IMR-90 (cell line): ENCODE results near the gene NDC80. TPM values are rescaled to one million over a fixed set of nuclear protein-coding genes. Genes with fewer than 3 reads are reported as not detected.

Experiments used
- ATAC-seq: fragments of 200-7000 bp; cut with Tn5 transposase; 2 replicates; pipeline ENCODE4 v1.9.1; 2020; ENCODE audit warnings: low read depth, mild to moderate bottlenecking, moderate library complexity
- BruUV-seq: library from RNA; stranded (reverse); fragments of 400-500 nt; replicated peaks from 2 replicates; lab custom pipeline; 2021; lab: Mats Ljungman, UMichigan
- CTCF ChIA-PET: fragments of 300-600 bp; formaldehyde crosslinking; extraction: SDS; loops from one replicate; lab custom pipeline; 2021; ENCODE audit warnings: antibody characterized with exemption; lab: Yijun Ruan, JAX
- POLR2A ChIA-PET: fragments of 300-600 bp; sonication (Branson Sonifier 250); formaldehyde crosslinking; loops from one replicate; lab custom pipeline; 2022; ENCODE audit warnings: antibody characterized with exemption; ENCODE audit not compliant: unreplicated experiment; lab: Charles Lee
- DNase-seq: peaks from one replicate; pipeline ENCODE4 v3.0.0; 2013
- H2AFZ ChIP-seq: replicated peaks from 2 replicates; pipeline ENCODE3; 2013; ENCODE audit warnings: low read length, mild to moderate bottlenecking; ENCODE audit not compliant: poor library complexity
- H2AK5ac ChIP-seq: 2 replicates; pipeline ENCODE4 v1.6.1; 2013; ENCODE audit warnings: low read depth, low read length, inconsistent platforms
- H2AK9ac ChIP-seq: replicated peaks from 2 replicates; pipeline ENCODE3; 2013; ENCODE audit warnings: mild to moderate bottlenecking, low read depth, low read length, moderate library complexity; ENCODE audit not compliant: poor library complexity
- H2BK120ac ChIP-seq: 2 replicates; pipeline ENCODE4 v1.6.1; 2013; ENCODE audit warnings: low read depth, low read length, inconsistent platforms
- H2BK15ac ChIP-seq: 3 replicates; pipeline ENCODE4 v1.6.1; 2013; ENCODE audit warnings: low read depth, low read length, inconsistent platforms
- H2BK20ac ChIP-seq: 2 replicates; pipeline ENCODE4 v1.6.1; 2013; ENCODE audit warnings: low read depth, mild to moderate bottlenecking, inconsistent platforms, low read length, moderate library complexity
- H2BK5ac ChIP-seq: 2 replicates; pipeline ENCODE4 v1.6.1; 2013; ENCODE audit warnings: mild to moderate bottlenecking, low read depth, low read length, inconsistent platforms; ENCODE audit not compliant: poor library complexity, severe bottlenecking
- H3K14ac ChIP-seq: replicated peaks from 2 replicates; pipeline ENCODE4 v1.6.1; 2013; ENCODE audit warnings: low read depth, low read length, inconsistent platforms
- H3K18ac ChIP-seq: 2 replicates; pipeline ENCODE4 v1.6.1; 2013; ENCODE audit warnings: low read depth, low read length, control low read depth
- H3K23ac ChIP-seq: 2 replicates; pipeline ENCODE4 v1.6.1; 2013; ENCODE audit warnings: low read depth, low read length, inconsistent platforms
- H3K27ac ChIP-seq: 2 replicates; pipeline ENCODE4 v1.5.1; 2013; ENCODE audit warnings: mild to moderate bottlenecking, control low read depth, low read length; ENCODE audit not compliant: insufficient read depth
- H3K27me3 ChIP-seq: 2 replicates; pipeline ENCODE4 v1.6.1; 2013; ENCODE audit warnings: low read length; ENCODE audit not compliant: control insufficient read depth, insufficient read depth
- H3K36me3 ChIP-seq: 2 replicates; pipeline ENCODE4 v1.6.1; 2013; ENCODE audit warnings: low read length, mixed read lengths; ENCODE audit not compliant: control insufficient read depth, insufficient read depth
- H3K4ac ChIP-seq: 2 replicates; pipeline ENCODE4 v1.6.1; 2013; ENCODE audit warnings: low read depth, low read length, inconsistent platforms
- H3K4me1 ChIP-seq: 2 replicates; pipeline ENCODE4 v1.6.1; 2013; ENCODE audit warnings: low read length, mixed read lengths; ENCODE audit not compliant: control insufficient read depth, insufficient read depth
- H3K4me2 ChIP-seq: 2 replicates; pipeline ENCODE4 v1.6.1; 2013; ENCODE audit warnings: low read depth, mild to moderate bottlenecking, control low read depth, low read length, moderate library complexity
- H3K4me3 ChIP-seq: 2 replicates; pipeline ENCODE4 v1.5.1; 2013; ENCODE audit warnings: low read depth, mild to moderate bottlenecking, control low read depth, low read length, moderate library complexity; ENCODE audit not compliant: insufficient read depth
- H3K56ac ChIP-seq: 2 replicates; pipeline ENCODE4 v1.6.1; 2013; ENCODE audit warnings: low read length, inconsistent platforms; ENCODE audit not compliant: insufficient read depth; ENCODE audit errors: extremely low read depth
- H3K79me1 ChIP-seq, 2 experiments: 2 replicates each; pipeline ENCODE4 v1.6.1; 2013; ENCODE audit warnings: low read length in 2 of 2, inconsistent platforms in 1 of 2, low read depth in 1 of 2
- H3K9ac ChIP-seq: 2 replicates; pipeline ENCODE4 v1.6.1; 2013; ENCODE audit warnings: low read depth, low read length, control low read depth
- H3K9me1 ChIP-seq: 2 replicates; pipeline ENCODE4 v1.6.1; 2013; ENCODE audit warnings: low read length, inconsistent platforms; ENCODE audit not compliant: insufficient read depth
- H3K9me3 ChIP-seq: 2 replicates; pipeline ENCODE4 v1.6.1; 2013; ENCODE audit warnings: low read length; ENCODE audit not compliant: control insufficient read depth, insufficient read depth
- H4K20me1 ChIP-seq: 2 replicates; pipeline ENCODE4 v1.6.1; 2013; ENCODE audit warnings: low read length, inconsistent platforms; ENCODE audit not compliant: insufficient read depth
- H4K5ac ChIP-seq: 2 replicates; pipeline ENCODE4 v1.6.1; 2013; ENCODE audit warnings: mild to moderate bottlenecking, low read depth, low read length, control low read depth
- H4K8ac ChIP-seq, 2 experiments: 2 replicates each; pipeline ENCODE4 v1.6.1; 2013; ENCODE audit warnings: low read depth in 2 of 2, low read length in 2 of 2, control low read depth in 1 of 2, inconsistent platforms in 1 of 2
- H4K91ac ChIP-seq: 2 replicates; pipeline ENCODE4 v1.6.1; 2013; ENCODE audit warnings: low read depth, low read length, inconsistent platforms; ENCODE audit not compliant: insufficient read depth
- BHLHE40 ChIP-seq: fragments of 150-350 bp; IDR thresholded peaks from 2 replicates; pipeline ENCODE4 v1.6.1; 2016; ENCODE audit warnings: mild to moderate bottlenecking, low read depth, low read length
- CEBPB ChIP-seq: IDR thresholded peaks from 2 replicates; pipeline ENCODE4 v1.6.1; 2012; ENCODE audit warnings: low read depth, low read length, improper control_type of control experiment
- CHD1 ChIP-seq: IDR thresholded peaks from 2 replicates; pipeline ENCODE4 v1.6.1; 2012; ENCODE audit warnings: low read depth, low read length, improper control_type of control experiment
- FOS ChIP-seq: fragments of 150-350 bp; IDR thresholded peaks from 2 replicates; pipeline ENCODE4 v1.6.1; 2016; ENCODE audit warnings: low read depth, low read length
- MAFK ChIP-seq: IDR thresholded peaks from 2 replicates; pipeline ENCODE4 v1.6.1; 2012; ENCODE audit warnings: low read depth, low read length, improper control_type of control experiment
- MAZ ChIP-seq: IDR thresholded peaks from 2 replicates; pipeline ENCODE4 v1.6.1; 2012; ENCODE audit warnings: low read depth, mild to moderate bottlenecking, low read length, improper control_type of control experiment, moderate library complexity, borderline replicate concordance
- MXI1 ChIP-seq: IDR thresholded peaks from 2 replicates; pipeline ENCODE4 v1.6.1; 2012; ENCODE audit warnings: low read depth, mild to moderate bottlenecking, low read length, moderate library complexity, borderline replicate concordance
- NFE2L2 ChIP-seq: fragments of 150-350 bp; IDR thresholded peaks from 2 replicates; pipeline ENCODE4 v1.6.1; 2016; ENCODE audit warnings: low read depth, mild to moderate bottlenecking, low read length
- POLR2A ChIP-seq: IDR thresholded peaks from 2 replicates; pipeline ENCODE4 v1.6.1; 2012; ENCODE audit warnings: mild to moderate bottlenecking, low read depth, low read length
- RAD21 ChIP-seq: IDR thresholded peaks from 2 replicates; pipeline ENCODE4 v1.6.1; 2012; ENCODE audit warnings: low read length, improper control_type of control experiment
- RCOR1 ChIP-seq: IDR thresholded peaks from 2 replicates; pipeline ENCODE4 v1.6.1; 2012; ENCODE audit warnings: mild to moderate bottlenecking, low read length, improper control_type of control experiment; ENCODE audit not compliant: insufficient replicate concordance
- RFX5 ChIP-seq: IDR thresholded peaks from 2 replicates; pipeline ENCODE4 v1.8.0; 2012; ENCODE audit warnings: low read depth, mild to moderate bottlenecking, low read length, moderate library complexity
- SMC3 ChIP-seq: fragments of 150-350 bp; IDR thresholded peaks from 2 replicates; pipeline ENCODE4 v1.6.1; 2016; ENCODE audit warnings: low read depth, mild to moderate bottlenecking, antibody characterized with exemption, low read length, moderate library complexity
- USF2 ChIP-seq: fragments of 150-350 bp; IDR thresholded peaks from 2 replicates; pipeline ENCODE4 v1.6.1; 2017; ENCODE audit warnings: mild to moderate bottlenecking, antibody characterized with exemption, low read length, low read depth
- WGBS, 2 experiments: methylation state at CpG; one replicate each; pipeline versions ENCODE4 v1.1.5 to v1.1.7; 2013; ENCODE audit warnings: missing lambda C conversion rate in 2 of 2; ENCODE audit not compliant: insufficient read length in 1 of 2; ENCODE audit errors: extremely low coverage in 2 of 2; 5-methylcytosine and 5-hydroxymethylcytosine counted together
- dilution Hi-C: fragments of 300-500 bp; cut with HindIII; formaldehyde crosslinking; loops from one replicate; pipeline ENCODE4 v1.14.3; 2018; ENCODE audit warnings: low sequenced_read_pairs; ENCODE audit not compliant: unreplicated experiment
- in situ Hi-C: fragments of 300-500 bp; cut with MboI; formaldehyde crosslinking; loops from 3 replicates; pipeline ENCODE4 v1.14.3; 2019; ENCODE audit warnings: low sequenced_read_pairs, inconsistent platforms, mixed read lengths
- intact Hi-C: fragments of 100-400 bp; cut with micrococcal nuclease; formaldehyde crosslinking; loops from 2 replicates; pipeline ENCODE4 v1.10.0; 2022
- polyA plus RNA-seq, 3 experiments: library from polyadenylated mRNA; depleted of rRNA; stranded (reverse); fragments of >200 nt; gene quantifications; 2 replicates each; pipeline ENCODE4 v1.2.3, GENCODE V29; 2012; ENCODE audit warnings: low replicate concordance in 1 of 3
- total RNA-seq: library from RNA; depleted of rRNA; stranded (reverse); fragments of >200 nt; gene quantifications from 2 replicates; pipeline ENCODE4 v1.2.3, GENCODE V29; 2012
- TF ChIP-seq, protein P1 (sequence below): conservative IDR thresholded peaks from 2 replicates; pipeline ENCODE4 v1.5.1; 2012; ENCODE audit warnings: mild to moderate bottlenecking, low read depth, low read length, improper control_type of control experiment
- TF ChIP-seq, protein P2 (sequence below): fragments of 150-350 bp; IDR thresholded peaks from 2 replicates; pipeline ENCODE4 v1.6.1; 2016; ENCODE audit warnings: low read depth, mild to moderate bottlenecking, low read length, moderate library complexity, borderline replicate concordance

Gene NDC80
- total and polyA plus RNA-seq, 2 of the 4 experiments (the other 2 are of a cell fraction), result 11.8 to 15.5 TPM

- dilution Hi-C loops (no loop called here), in situ Hi-C loops (loop anchor here (25.0 kb wide), 1 partner anchor 942 kb away; no protein-coding TSS in a partner anchor), intact Hi-C loops (no loop called here)
- Histone ChIP-seq H4K91ac (no peak overlapping the region), H4K5ac (no peak overlapping the region), H3K23ac (no peak overlapping the region), H2AK5ac (no peak overlapping the region), H2BK120ac (no peak overlapping the region), H2BK20ac (no peak overlapping the region), H2AK9ac (no peak overlapping the region), H4K8ac (no peak overlapping the region), H2BK5ac (no peak overlapping the region), H3K4me3 (no peak overlapping the region), H3K27ac (no peak overlapping the region), H3K18ac (no peak overlapping the region), H3K36me3 (no peaks in the 10 kb centered on the region), H3K79me1 (no peaks in the 10 kb centered on the region), H3K56ac (no peak overlapping the region), H2BK15ac (no peak overlapping the region), H3K4me2 (no peak overlapping the region), H3K9me1 (no peaks in the 10 kb centered on the region), H2AFZ (peak overlapping the region; percentile 1), H3K4ac (no peak overlapping the region; the same call in 1 of the 2 replicates), H4K20me1 (no peaks in the 10 kb centered on the region), H3K9me3 (peaks cover 2% of the 10 kb centered on the region), H3K9ac (no peak overlapping the region), H3K27me3 (no peaks in the 10 kb centered on the region), H3K4me1 (no peaks in the 10 kb centered on the region), H3K14ac (no peak overlapping the region; the same call in 1 of the 2 replicates)
- DNase-seq (peak; percentile 7), ATAC-seq (no peak)
- 100% methylated on average over 2 of the region's 7 CpGs; no CpG with 5 or more reads in 1 of the 2 experiments for WGBS, 2 experiments
- BruUV-seq, result no TSS peak
- ChIA-PET POLR2A (no interaction called here), CTCF (no interaction called here)
- TF ChIP-seq FOS, result no peak
- no peak for TF ChIP-seq BHLHE40
- no peak for TF ChIP-seq RCOR1
- no peak for TF ChIP-seq POLR2A
- no peak for TF ChIP-seq MXI1
- no peak for TF ChIP-seq MAFK
- TF ChIP-seq, protein P1, sequence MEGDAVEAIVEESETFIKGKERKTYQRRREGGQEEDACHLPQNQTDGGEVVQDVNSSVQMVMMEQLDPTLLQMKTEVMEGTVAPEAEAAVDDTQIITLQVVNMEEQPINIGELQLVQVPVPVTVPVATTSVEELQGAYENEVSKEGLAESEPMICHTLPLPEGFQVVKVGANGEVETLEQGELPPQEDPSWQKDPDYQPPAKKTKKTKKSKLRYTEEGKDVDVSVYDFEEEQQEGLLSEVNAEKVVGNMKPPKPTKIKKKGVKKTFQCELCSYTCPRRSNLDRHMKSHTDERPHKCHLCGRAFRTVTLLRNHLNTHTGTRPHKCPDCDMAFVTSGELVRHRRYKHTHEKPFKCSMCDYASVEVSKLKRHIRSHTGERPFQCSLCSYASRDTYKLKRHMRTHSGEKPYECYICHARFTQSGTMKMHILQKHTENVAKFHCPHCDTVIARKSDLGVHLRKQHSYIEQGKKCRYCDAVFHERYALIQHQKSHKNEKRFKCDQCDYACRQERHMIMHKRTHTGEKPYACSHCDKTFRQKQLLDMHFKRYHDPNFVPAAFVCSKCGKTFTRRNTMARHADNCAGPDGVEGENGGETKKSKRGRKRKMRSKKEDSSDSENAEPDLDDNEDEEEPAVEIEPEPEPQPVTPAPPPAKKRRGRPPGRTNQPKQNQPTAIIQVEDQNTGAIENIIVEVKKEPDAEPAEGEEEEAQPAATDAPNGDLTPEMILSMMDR, result no peak
- no peak for TF ChIP-seq CEBPB
- no peak for TF ChIP-seq SMC3
- TF ChIP-seq, protein P2, sequence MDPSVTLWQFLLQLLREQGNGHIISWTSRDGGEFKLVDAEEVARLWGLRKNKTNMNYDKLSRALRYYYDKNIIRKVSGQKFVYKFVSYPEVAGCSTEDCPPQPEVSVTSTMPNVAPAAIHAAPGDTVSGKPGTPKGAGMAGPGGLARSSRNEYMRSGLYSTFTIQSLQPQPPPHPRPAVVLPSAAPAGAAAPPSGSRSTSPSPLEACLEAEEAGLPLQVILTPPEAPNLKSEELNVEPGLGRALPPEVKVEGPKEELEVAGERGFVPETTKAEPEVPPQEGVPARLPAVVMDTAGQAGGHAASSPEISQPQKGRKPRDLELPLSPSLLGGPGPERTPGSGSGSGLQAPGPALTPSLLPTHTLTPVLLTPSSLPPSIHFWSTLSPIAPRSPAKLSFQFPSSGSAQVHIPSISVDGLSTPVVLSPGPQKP, result no peak
- TF ChIP-seq MAZ, result no peak
- no peak for TF ChIP-seq USF2
- TF ChIP-seq RAD21, result no peak
- TF ChIP-seq RFX5, result no peak
- TF ChIP-seq NFE2L2, result no peak
- no peak for TF ChIP-seq CHD1
These were observed 42.2 kb upstream of the NDC80 start for GRCh38 chr18:2529154-2529553.
